ENCODE results near the gene CADM3.

Gene CADM3

DNA sequence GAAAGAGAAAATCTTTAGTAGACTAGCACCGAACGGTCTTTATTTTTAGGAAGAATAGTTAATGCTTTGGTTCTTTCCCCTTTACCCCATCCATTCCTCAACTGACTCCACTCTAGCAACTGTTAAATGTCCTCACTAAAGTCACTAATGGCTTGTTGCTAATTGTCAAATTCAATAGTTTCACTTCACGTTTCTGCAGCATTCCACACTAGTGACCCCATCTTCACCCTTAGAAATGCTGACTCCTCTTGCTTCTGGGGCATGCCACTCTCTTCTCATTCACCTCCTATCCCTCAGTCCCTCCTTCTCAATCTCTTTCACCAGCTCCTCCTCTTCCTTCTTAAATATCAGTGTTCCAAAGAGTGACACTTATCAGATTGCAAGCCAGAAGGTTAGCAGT lies 19.4 kb upstream of the CADM3 start (continued):
- TF ChIP-seq ZNF8 (CRISPR knock-in tag; IDR thresholded peaks at IDR 0.05) (no peak), ESRRG (CRISPR knock-in tag; IDR thresholded peaks at IDR 0.05) (no peak)

DNA sequence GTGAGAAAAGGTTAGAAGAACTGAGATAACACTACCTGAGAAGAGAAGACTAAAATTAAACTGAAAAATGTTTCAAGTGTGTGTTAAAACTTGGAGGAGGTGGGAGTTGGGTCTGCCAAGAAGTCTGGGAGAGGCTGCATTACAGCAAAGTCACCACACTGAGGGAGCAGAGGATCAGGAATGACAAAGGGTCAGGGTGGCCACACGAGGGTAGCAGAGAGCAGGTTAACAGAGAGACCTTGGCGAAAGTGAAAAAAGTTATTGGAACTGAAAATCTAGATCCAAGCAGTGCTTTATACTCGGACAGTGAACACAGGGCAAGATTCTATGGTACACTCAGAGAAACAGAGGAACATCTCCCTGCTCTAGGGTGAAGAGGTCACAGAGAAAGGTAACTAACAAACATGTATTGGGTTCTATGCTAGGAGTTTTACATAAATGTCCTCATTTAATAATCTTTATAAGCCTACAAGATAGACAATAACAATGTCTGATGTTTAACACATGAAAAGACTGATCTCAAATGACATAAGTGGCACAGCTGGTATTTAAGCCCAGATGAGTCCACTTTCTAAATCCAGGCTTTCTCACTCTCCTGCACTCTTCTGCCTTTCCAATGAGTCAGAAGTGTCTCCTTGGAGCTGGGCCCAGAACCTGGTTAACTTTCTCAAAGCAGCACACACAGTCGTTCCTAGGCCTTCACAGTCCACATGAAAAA lies 10.3 kb upstream of the CADM3 start:
- ATAC-seq: peak; percentile 99
- TF ChIP-seq ZFP3 (CRISPR knock-in tag; IDR thresholded peaks at IDR 0.05): no peak
- no peak for TF ChIP-seq ZNF70 (CRISPR knock-in tag; IDR thresholded peaks at IDR 0.05)
- TF ChIP-seq ZNF8 (CRISPR knock-in tag; IDR thresholded peaks at IDR 0.05): no peak
- TF ChIP-seq ZNF565 (CRISPR knock-in tag; conservative IDR thresholded peaks at IDR 0.05; ENCODE audit: low read depth): no peak
- no peak for TF ChIP-seq GLIS3 (CRISPR knock-in tag; IDR thresholded peaks at IDR 0.05)
- no peak for TF ChIP-seq ESRRG (CRISPR knock-in tag; IDR thresholded peaks at IDR 0.05)
- no peak for TF ChIP-seq CSDC2 (CRISPR knock-in tag; IDR thresholded peaks at IDR 0.05)
- TF ChIP-seq BACH2 (CRISPR knock-in tag; IDR thresholded peaks at IDR 0.05; ENCODE audit: borderline replicate concordance): no peak

DNA sequence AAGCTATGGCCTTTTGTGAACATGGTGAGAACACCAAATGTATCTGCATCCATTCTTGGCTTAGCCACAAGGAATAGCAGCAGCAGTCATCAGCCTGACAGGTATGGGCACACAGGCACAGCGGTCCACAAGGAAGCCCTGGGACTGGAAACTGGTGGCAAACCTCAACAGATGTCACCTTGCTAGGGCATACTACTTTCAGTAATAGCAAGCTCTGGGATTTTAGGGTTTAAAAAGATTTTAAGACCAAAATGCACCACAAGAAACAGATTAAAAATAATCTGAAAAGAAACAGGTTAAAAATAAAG lies 9.7 kb upstream of the CADM3 start:
- ATAC-seq: no peak
- TF ChIP-seq TOX (CRISPR knock-in tag; IDR thresholded peaks at IDR 0.05; ENCODE audit: borderline replicate concordance) (no peak), CSDC2 (CRISPR knock-in tag; IDR thresholded peaks at IDR 0.05) (no peak), ZNF8 (CRISPR knock-in tag; IDR thresholded peaks at IDR 0.05) (no peak), ZFP30 (CRISPR knock-in tag; IDR thresholded peaks at IDR 0.05) (no peak), PPARA (CRISPR knock-in tag; IDR thresholded peaks at IDR 0.05; ENCODE audit: borderline replicate concordance) (no peak), ESRRG (CRISPR knock-in tag; IDR thresholded peaks at IDR 0.05) (no peak)
- TF ChIP-seq, protein P1, sequence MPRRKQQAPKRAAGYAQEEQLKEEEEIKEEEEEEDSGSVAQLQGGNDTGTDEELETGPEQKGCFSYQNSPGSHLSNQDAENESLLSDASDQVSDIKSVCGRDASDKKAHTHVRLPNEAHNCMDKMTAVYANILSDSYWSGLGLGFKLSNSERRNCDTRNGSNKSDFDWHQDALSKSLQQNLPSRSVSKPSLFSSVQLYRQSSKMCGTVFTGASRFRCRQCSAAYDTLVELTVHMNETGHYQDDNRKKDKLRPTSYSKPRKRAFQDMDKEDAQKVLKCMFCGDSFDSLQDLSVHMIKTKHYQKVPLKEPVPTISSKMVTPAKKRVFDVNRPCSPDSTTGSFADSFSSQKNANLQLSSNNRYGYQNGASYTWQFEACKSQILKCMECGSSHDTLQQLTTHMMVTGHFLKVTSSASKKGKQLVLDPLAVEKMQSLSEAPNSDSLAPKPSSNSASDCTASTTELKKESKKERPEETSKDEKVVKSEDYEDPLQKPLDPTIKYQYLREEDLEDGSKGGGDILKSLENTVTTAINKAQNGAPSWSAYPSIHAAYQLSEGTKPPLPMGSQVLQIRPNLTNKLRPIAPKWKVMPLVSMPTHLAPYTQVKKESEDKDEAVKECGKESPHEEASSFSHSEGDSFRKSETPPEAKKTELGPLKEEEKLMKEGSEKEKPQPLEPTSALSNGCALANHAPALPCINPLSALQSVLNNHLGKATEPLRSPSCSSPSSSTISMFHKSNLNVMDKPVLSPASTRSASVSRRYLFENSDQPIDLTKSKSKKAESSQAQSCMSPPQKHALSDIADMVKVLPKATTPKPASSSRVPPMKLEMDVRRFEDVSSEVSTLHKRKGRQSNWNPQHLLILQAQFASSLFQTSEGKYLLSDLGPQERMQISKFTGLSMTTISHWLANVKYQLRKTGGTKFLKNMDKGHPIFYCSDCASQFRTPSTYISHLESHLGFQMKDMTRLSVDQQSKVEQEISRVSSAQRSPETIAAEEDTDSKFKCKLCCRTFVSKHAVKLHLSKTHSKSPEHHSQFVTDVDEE (CRISPR knock-in tag; IDR thresholded peaks at IDR 0.05): no peak
- TF ChIP-seq, protein P2, sequence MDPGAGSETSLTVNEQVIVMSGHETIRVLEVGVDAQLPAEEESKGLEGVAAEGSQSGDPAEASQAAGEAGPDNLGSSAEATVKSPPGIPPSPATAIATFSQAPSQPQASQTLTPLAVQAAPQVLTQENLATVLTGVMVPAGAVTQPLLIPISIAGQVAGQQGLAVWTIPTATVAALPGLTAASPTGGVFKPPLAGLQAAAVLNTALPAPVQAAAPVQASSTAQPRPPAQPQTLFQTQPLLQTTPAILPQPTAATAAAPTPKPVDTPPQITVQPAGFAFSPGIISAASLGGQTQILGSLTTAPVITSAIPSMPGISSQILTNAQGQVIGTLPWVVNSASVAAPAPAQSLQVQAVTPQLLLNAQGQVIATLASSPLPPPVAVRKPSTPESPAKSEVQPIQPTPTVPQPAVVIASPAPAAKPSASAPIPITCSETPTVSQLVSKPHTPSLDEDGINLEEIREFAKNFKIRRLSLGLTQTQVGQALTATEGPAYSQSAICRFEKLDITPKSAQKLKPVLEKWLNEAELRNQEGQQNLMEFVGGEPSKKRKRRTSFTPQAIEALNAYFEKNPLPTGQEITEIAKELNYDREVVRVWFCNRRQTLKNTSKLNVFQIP (CRISPR knock-in tag; IDR thresholded peaks at IDR 0.05; ENCODE audit: borderline replicate concordance, low read depth): no peak
- TF ChIP-seq, protein P3, sequence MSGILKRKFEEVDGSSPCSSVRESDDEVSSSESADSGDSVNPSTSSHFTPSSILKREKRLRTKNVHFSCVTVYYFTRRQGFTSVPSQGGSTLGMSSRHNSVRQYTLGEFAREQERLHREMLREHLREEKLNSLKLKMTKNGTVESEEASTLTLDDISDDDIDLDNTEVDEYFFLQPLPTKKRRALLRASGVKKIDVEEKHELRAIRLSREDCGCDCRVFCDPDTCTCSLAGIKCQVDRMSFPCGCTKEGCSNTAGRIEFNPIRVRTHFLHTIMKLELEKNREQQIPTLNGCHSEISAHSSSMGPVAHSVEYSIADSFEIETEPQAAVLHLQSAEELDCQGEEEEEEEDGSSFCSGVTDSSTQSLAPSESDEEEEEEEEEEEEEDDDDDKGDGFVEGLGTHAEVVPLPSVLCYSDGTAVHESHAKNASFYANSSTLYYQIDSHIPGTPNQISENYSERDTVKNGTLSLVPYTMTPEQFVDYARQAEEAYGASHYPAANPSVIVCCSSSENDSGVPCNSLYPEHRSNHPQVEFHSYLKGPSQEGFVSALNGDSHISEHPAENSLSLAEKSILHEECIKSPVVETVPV (CRISPR knock-in tag; IDR thresholded peaks at IDR 0.05): no peak
- TF ChIP-seq, protein P4, sequence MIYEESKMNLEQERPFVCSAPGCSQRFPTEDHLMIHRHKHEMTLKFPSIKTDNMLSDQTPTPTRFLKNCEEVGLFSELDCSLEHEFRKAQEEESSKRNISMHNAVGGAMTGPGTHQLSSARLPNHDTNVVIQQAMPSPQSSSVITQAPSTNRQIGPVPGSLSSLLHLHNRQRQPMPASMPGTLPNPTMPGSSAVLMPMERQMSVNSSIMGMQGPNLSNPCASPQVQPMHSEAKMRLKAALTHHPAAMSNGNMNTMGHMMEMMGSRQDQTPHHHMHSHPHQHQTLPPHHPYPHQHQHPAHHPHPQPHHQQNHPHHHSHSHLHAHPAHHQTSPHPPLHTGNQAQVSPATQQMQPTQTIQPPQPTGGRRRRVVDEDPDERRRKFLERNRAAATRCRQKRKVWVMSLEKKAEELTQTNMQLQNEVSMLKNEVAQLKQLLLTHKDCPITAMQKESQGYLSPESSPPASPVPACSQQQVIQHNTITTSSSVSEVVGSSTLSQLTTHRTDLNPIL (CRISPR knock-in tag; IDR thresholded peaks at IDR 0.05; ENCODE audit: low read depth): no peak

DNA sequence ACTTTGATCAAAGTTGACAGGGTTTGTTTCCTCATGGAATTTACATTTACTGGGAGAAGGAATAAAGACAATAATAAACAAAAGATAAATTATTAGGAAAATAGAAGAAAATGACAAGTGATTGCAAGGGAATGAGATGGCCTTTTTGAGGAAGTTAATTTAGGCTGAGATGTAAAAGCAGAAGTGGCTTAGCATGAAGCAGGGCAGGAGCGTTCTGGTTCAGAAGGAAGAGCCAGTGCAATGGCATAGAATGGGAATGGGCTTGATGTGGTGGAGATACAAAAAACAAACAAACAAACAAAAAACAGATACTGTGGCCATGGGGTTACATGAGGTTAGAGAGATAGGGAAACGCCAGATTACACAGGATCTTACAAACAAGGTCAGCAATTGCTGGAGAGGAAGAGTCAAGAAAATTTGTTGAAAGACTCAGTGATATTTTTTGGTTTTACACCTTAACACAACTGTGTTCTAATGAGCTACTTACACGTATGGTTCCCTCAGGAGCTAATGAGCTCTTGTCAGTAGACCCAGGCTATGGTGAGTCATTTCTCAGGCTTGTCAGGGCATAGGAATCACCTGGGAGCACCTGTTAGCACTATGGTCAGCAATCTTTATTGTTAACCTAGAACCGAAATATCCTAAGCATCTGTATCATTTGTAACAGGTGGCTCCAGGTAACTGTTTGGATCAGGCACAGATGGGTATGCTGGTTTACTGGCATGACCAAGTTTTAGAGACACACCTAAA lies 8.7 kb upstream of the CADM3 start:
- ATAC-seq: no peak
- TF ChIP-seq ZNF565 (CRISPR knock-in tag; conservative IDR thresholded peaks at IDR 0.05; ENCODE audit: low read depth) (no peak), TOX (CRISPR knock-in tag; IDR thresholded peaks at IDR 0.05; ENCODE audit: borderline replicate concordance) (no peak), SNAI2 (CRISPR knock-in tag; IDR thresholded peaks at IDR 0.05) (no peak)

DNA sequence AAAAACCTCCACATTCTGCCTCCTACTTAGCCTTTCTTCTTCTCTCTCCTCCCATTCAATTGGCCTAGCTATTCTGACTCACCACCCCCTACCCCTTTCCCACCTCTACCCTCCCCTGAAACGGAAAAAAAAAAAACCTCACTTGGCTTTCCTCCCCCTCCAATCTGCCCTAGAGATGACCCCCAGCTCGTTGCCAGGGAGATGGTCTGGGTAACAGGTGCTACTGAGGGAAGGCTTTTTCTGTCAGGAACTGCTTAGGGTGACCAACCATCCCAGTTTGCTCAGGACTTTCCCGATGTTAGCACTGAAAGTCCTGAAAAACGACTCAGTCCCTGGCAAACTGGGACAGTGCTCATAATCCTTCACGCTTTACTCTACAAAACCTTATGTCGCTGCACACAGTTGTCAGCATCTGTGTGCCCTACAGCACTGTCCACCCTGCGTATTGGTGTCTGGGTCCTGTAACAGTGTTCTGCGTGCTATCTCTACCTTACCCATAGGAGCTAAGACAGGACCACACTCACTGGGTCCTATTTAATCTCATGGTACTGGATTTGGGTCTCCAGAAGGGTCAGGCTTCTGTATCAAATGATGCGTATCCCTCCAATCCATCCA lies 7.7 kb upstream of the CADM3 start:
- no peak for ATAC-seq
- TF ChIP-seq BACH2 (CRISPR knock-in tag; IDR thresholded peaks at IDR 0.05; ENCODE audit: borderline replicate concordance) (no peak), ZFP3 (CRISPR knock-in tag; IDR thresholded peaks at IDR 0.05) (no peak), ARNTL (CRISPR knock-in tag; IDR thresholded peaks at IDR 0.05; ENCODE audit: borderline replicate concordance, low read depth) (no peak), ZFP30 (CRISPR knock-in tag; IDR thresholded peaks at IDR 0.05) (no peak), RARB (CRISPR knock-in tag; IDR thresholded peaks at IDR 0.05) (no peak)
- TF ChIP-seq, protein P2 (CRISPR knock-in tag; IDR thresholded peaks at IDR 0.05; ENCODE audit: borderline replicate concordance, low read depth): no peak
- TF ChIP-seq, protein P5, sequence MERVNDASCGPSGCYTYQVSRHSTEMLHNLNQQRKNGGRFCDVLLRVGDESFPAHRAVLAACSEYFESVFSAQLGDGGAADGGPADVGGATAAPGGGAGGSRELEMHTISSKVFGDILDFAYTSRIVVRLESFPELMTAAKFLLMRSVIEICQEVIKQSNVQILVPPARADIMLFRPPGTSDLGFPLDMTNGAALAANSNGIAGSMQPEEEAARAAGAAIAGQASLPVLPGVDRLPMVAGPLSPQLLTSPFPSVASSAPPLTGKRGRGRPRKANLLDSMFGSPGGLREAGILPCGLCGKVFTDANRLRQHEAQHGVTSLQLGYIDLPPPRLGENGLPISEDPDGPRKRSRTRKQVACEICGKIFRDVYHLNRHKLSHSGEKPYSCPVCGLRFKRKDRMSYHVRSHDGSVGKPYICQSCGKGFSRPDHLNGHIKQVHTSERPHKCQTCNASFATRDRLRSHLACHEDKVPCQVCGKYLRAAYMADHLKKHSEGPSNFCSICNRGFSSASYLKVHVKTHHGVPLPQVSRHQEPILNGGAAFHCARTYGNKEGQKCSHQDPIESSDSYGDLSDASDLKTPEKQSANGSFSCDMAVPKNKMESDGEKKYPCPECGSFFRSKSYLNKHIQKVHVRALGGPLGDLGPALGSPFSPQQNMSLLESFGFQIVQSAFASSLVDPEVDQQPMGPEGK (CRISPR knock-in tag; IDR thresholded peaks at IDR 0.05; ENCODE audit: borderline replicate concordance): no peak

Measured in SK-N-SH treated with all-trans-retinoic acid at 6 μM for 48 hours (cell line).